A673 (cell line): ENCODE measurements around the gene HYDIN. TPM values are rescaled to one million over a fixed set of nuclear protein-coding genes. Genes with fewer than 3 reads are reported as not detected.

Experiments
- BruUV-seq: library from RNA; stranded (reverse); fragments of 400-500 nt; replicated peaks from 2 replicates; lab custom pipeline; 2021; lab: Mats Ljungman, UMichigan
- CTCF ChIA-PET: fragments of 300-600 bp; sonication (Branson Sonifier 250); formaldehyde crosslinking; loops from one replicate; lab custom pipeline; 2022; ENCODE audit warnings: antibody characterized with exemption; lab: Charles Lee
- POLR2A ChIA-PET: fragments of 300-600 bp; sonication (Branson Sonifier 250); formaldehyde crosslinking; loops from one replicate; lab custom pipeline; 2022; ENCODE audit warnings: antibody characterized with exemption; ENCODE audit not compliant: low non-redundant PET; lab: Charles Lee
- DNase-seq: peaks from one replicate; pipeline ENCODE4 v3.0.0-alpha.2; 2015; ENCODE audit warnings: low spot score
- H3K27ac ChIP-seq: fragments of 200-600 bp; sonication (generic); 2 replicates; pipeline ENCODE4 v1.5.1; 2016; ENCODE audit warnings: mixed run types, low read depth, mild to moderate bottlenecking, mixed read lengths, antibody characterized with exemption, low read length; ENCODE audit not compliant: poor library complexity, severe bottlenecking
- H3K27me3 ChIP-seq: fragments of 200-600 bp; sonication (generic); replicated peaks from 2 replicates; pipeline ENCODE4 v1.6.1; 2017; ENCODE audit warnings: mixed run types, low read depth, mild to moderate bottlenecking, mixed read lengths, antibody characterized with exemption, low read length; ENCODE audit not compliant: insufficient read depth, poor library complexity
- H3K36me3 ChIP-seq: fragments of 200-600 bp; sonication (generic); 2 replicates; pipeline ENCODE4 v1.6.1; 2016; ENCODE audit warnings: mixed run types, mild to moderate bottlenecking, mixed read lengths, antibody characterized with exemption, low read length; ENCODE audit not compliant: insufficient read depth, poor library complexity, severe bottlenecking
- H3K4me1 ChIP-seq: fragments of 200-600 bp; sonication (generic); 2 replicates; pipeline ENCODE4 v1.6.1; 2017; ENCODE audit warnings: mixed run types, mild to moderate bottlenecking, mixed read lengths, antibody characterized with exemption, low read length; ENCODE audit not compliant: insufficient read depth, poor library complexity, severe bottlenecking
- H3K4me3 ChIP-seq: fragments of 200-600 bp; sonication (generic); 2 replicates; pipeline ENCODE4 v1.5.1; 2016; ENCODE audit warnings: low read depth, mixed run types, mild to moderate bottlenecking, mixed read lengths, low read length; ENCODE audit not compliant: poor library complexity, severe bottlenecking
- H3K9me3 ChIP-seq: fragments of 200-600 bp; sonication (generic); 2 replicates; pipeline ENCODE4 v1.6.1; 2016; ENCODE audit warnings: mixed run types, low read depth, mild to moderate bottlenecking, mixed read lengths, antibody characterized with exemption, low read length; ENCODE audit not compliant: poor library complexity, severe bottlenecking
- EZH2 ChIP-seq: fragments of 200-600 bp; sonication (generic); IDR thresholded peaks from 2 replicates; pipeline ENCODE4 v1.6.1; 2017; ENCODE audit warnings: borderline replicate concordance, low read depth, mild to moderate bottlenecking, mixed read lengths, antibody characterized with exemption, low read length; ENCODE audit not compliant: poor library complexity, severe bottlenecking
- intact Hi-C: fragments of 100-400 bp; cut with micrococcal nuclease; formaldehyde crosslinking; loops from one replicate; pipeline ENCODE4 v1.10.0; 2022; ENCODE audit not compliant: unreplicated experiment
- total RNA-seq: library from RNA; stranded (reverse); gene quantifications from 2 replicates; pipeline ENCODE4 v1.2.3, GENCODE V29; 2021
- TF ChIP-seq, protein P1 (sequence below): fragments of 300-800, 200-600 bp; sonication (generic); conservative IDR thresholded peaks from 2 replicates; pipeline ENCODE4 v1.5.1; 2017; ENCODE audit warnings: low read depth, mild to moderate bottlenecking, antibody characterized with exemption, low read length, moderate library complexity, mixed read lengths

Gene HYDIN
- total RNA-seq, 1 experiment from 2014 or later = not detected

DNA sequence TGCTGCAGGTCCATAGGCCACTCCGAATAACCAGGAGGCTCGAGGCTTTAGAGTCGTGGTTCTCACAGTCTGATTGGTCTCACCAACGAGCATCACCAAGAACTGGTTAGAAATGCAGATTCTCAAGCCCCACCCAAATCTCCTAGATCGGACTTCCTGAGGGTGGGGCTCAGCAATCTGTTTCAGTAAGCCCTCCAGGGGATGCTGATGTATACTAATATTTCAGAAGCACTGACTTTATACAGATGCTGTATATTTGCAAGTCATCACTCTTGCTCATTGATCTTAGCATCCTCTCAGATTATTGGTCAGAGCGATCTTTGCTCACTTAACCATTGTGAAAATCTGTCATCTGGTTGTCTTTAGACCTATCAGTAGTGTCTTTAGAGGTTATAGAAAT is 425.1 kb downstream of the HYDIN start:
- no TSS peak for BruUV-seq
- H3K4me3 ChIP-seq = no peak overlapping the region
- H3K4me1 ChIP-seq = peaks cover under 1% of the 10 kb centered on the region
- no peak for TF ChIP-seq EZH2
- TF ChIP-seq, protein P1, sequence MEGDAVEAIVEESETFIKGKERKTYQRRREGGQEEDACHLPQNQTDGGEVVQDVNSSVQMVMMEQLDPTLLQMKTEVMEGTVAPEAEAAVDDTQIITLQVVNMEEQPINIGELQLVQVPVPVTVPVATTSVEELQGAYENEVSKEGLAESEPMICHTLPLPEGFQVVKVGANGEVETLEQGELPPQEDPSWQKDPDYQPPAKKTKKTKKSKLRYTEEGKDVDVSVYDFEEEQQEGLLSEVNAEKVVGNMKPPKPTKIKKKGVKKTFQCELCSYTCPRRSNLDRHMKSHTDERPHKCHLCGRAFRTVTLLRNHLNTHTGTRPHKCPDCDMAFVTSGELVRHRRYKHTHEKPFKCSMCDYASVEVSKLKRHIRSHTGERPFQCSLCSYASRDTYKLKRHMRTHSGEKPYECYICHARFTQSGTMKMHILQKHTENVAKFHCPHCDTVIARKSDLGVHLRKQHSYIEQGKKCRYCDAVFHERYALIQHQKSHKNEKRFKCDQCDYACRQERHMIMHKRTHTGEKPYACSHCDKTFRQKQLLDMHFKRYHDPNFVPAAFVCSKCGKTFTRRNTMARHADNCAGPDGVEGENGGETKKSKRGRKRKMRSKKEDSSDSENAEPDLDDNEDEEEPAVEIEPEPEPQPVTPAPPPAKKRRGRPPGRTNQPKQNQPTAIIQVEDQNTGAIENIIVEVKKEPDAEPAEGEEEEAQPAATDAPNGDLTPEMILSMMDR = no peak
- ChIA-PET POLR2A (no interaction called here), CTCF (no interaction called here)
- DNase-seq = no peak
- H3K36me3 ChIP-seq = no peaks in the 10 kb centered on the region
- intact Hi-C loops = no loop called here
- H3K9me3 ChIP-seq = no peaks in the 10 kb centered on the region
- H3K27me3 ChIP-seq = peaks cover 17% of the 10 kb centered on the region
- H3K27ac ChIP-seq = no peak overlapping the region

DNA sequence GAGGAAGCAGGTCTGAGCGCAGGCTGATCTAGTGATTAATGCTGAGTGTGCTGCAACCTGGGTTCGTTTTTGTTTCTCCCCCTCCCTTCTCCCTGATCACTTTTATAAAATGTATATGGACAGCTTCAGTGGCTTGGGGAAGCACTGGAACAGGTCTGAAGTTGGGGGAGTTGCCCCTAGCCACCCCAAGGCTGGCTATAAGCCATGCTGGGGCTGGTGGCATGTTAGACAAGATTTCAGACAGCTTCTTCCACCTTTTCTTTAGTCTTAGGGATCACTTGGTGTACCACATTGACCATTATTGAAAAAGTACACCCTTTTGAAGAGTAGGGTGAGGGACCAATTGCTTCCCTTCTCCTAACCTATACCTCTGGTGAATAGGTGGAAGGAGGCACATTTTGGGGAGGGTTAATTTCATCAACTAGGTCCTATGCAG is 425.8 kb downstream of the HYDIN start:
- H3K27ac ChIP-seq = no peak overlapping the region
- peaks cover 7% of the 10 kb centered on the region for H3K4me1 ChIP-seq
- H3K4me3 ChIP-seq = no peak overlapping the region
- intact Hi-C loops = no loop called here
- TF ChIP-seq, protein P1 = no peak
- TF ChIP-seq EZH2 = no peak
- CTCF ChIA-PET = no interaction called here
- peaks cover 17% of the 10 kb centered on the region for H3K27me3 ChIP-seq
- no peaks in the 10 kb centered on the region for H3K9me3 ChIP-seq
- BruUV-seq = no TSS peak
- no peaks in the 10 kb centered on the region for H3K36me3 ChIP-seq
- DNase-seq = no peak
- POLR2A ChIA-PET = no interaction called here

DNA sequence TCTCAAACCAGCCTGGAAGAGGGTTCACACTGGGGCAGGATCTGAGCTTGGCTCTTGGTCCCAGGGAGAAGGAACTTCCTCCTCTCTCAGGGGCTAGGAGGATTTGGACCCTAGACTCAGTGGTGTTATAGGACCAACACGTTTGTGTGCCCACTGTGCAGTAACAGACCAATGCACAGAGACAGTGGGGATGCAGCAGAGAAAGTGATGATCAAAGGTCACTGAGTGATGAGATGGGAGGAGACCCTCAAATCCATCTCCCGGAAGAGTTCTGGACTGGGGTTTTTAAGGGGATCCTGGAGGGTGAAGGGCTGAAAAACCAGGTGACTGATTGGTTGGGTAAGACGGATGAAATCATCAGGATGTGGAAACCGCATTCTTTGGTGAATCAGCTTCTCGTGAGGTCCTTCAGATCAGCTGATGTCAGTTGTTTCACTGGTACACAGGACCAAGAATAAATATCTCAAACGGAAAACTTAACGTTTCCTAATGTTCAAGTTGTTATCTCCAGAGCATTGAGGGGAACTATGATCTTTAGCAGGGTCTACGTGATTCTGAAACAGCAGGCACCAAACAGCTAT is 426.3 kb downstream of the HYDIN start:
- no TSS peak for BruUV-seq
- Histone ChIP-seq H3K4me3 (no peak overlapping the region), H3K9me3 (no peaks in the 10 kb centered on the region), H3K36me3 (no peaks in the 10 kb centered on the region), H3K27me3 (peaks cover 13% of the 10 kb centered on the region), H3K4me1 (peaks cover 8% of the 10 kb centered on the region), H3K27ac (no peak overlapping the region)
- intact Hi-C loops = no loop called here
- no peak for TF ChIP-seq EZH2
- TF ChIP-seq, protein P1 = no peak
- ChIA-PET CTCF (no interaction called here), POLR2A (no interaction called here)
- DNase-seq = no peak
